CD8-positive, alpha-beta memory T cell (primary cell): ENCODE data around the gene ATAD3A. TPM values are rescaled to one million over a fixed set of nuclear protein-coding genes. Genes with fewer than 3 reads are reported as not detected.
A peak's percentile ranks its signal among the peaks of the same experiment; 100 is the strongest.

Source experiments
- CTCF ChIA-PET: fragments of 350-600 bp; sonication (Branson Sonifier 250); formaldehyde crosslinking; loops from one replicate; lab custom pipeline; 2021; ENCODE audit warnings: antibody characterized with exemption; lab: Charles Lee
- POLR2A ChIA-PET: fragments of 350-600 bp; sonication (Branson Sonifier 250); formaldehyde crosslinking; loops from one replicate; lab custom pipeline; 2021; ENCODE audit warnings: antibody characterized with exemption; lab: Charles Lee
- DNase-seq, 5 donors: peaks; one replicate each; pipeline versions ENCODE4 v3.0.0 to v3.0.0-alpha.2; 2020 to 2022; ENCODE audit warnings: mixed read lengths in 1 of 5
- H3K27ac ChIP-seq: one replicate; pipeline ENCODE4 v1.7.0; 2013; ENCODE audit warnings: low read depth, mild to moderate bottlenecking, low read length, moderate library complexity
- H3K27me3 ChIP-seq: 2 replicates; pipeline ENCODE4 v1.7.0; 2013; ENCODE audit warnings: low read length, mild to moderate bottlenecking; ENCODE audit not compliant: insufficient read depth, poor library complexity, severe bottlenecking
- H3K36me3 ChIP-seq: 2 replicates; pipeline ENCODE4 v1.7.0; 2013; ENCODE audit warnings: mild to moderate bottlenecking, low read length, moderate library complexity; ENCODE audit not compliant: insufficient read depth
- H3K4me1 ChIP-seq: 2 replicates; pipeline ENCODE4 v1.7.0; 2013; ENCODE audit warnings: mild to moderate bottlenecking, low read length, moderate library complexity; ENCODE audit not compliant: insufficient read depth
- H3K4me3 ChIP-seq: 2 replicates; pipeline ENCODE4 v1.7.0; 2013; ENCODE audit warnings: mild to moderate bottlenecking, low read length
- H3K9me3 ChIP-seq: 2 replicates; pipeline ENCODE4 v1.7.0; 2013; ENCODE audit warnings: mild to moderate bottlenecking, low read length
- H3K27ac Mint-ChIP-seq, 8 donors: one replicate each; pipeline ENCODE4 v1.8.0; 2020 to 2021; ENCODE audit warnings: mixed read lengths in 8 of 8, mild to moderate bottlenecking in 6 of 8, inconsistent platforms in 3 of 8, moderate library complexity in 3 of 8
- H3K27me3 Mint-ChIP-seq, 2 donors: one replicate each; pipeline ENCODE4 v1.8.0; 2020 to 2021; ENCODE audit warnings: mixed read lengths in 2 of 2, mild to moderate bottlenecking in 1 of 2, moderate library complexity in 1 of 2
- H3K36me3 Mint-ChIP-seq, 3 donors: one replicate each; pipeline ENCODE4 v1.8.0; 2020 to 2021; ENCODE audit warnings: mixed read lengths in 3 of 3, inconsistent platforms in 1 of 3, mild to moderate bottlenecking in 1 of 3
- H3K4me1 Mint-ChIP-seq, 3 donors: one replicate each; pipeline ENCODE4 v1.8.0; 2020 to 2021; ENCODE audit warnings: mixed read lengths in 3 of 3, inconsistent platforms in 1 of 3, mild to moderate bottlenecking in 1 of 3
- H3K4me3 Mint-ChIP-seq, 7 donors: one replicate each; pipeline ENCODE4 v1.8.0; 2020 to 2021; ENCODE audit warnings: mixed read lengths in 7 of 7, mild to moderate bottlenecking in 6 of 7, moderate library complexity in 4 of 7, inconsistent platforms in 2 of 7
- H3K9me3 Mint-ChIP-seq, 5 donors: one replicate each; pipeline ENCODE4 v1.8.0; 2020 to 2022; ENCODE audit warnings: mixed read lengths in 5 of 5, mild to moderate bottlenecking in 3 of 5, moderate library complexity in 2 of 5, inconsistent platforms in 1 of 5
- polyA plus RNA-seq: library from polyadenylated mRNA; unstranded; fragments of 300-500 nt; fragmentation: Illumina TruSeq; gene quantifications from one replicate; pipeline ENCODE4 v1.2.3, GENCODE V29; 2021
- total RNA-seq, 2 experiments: library from RNA; stranded (reverse); gene quantifications; one replicate each; pipeline ENCODE4 v1.2.3, GENCODE V29; 2021

Gene ATAD3A
- total and polyA plus RNA-seq, 3 experiments from 2014 or later = 16.0 to 98.7 (median 97.4) TPM

GRCh38 chr1:1536019-1536937, 24.3 kb downstream of the ATAD3A start:
- Mint-ChIP-seq H3K4me3 (peak overlapping the region in 1 of 7 donors; percentile 57), H3K27ac (no peak overlapping the region), H3K4me1 (peaks cover 0 to 5% (median 2%) of the 10 kb centered on the region in 3 donors), H3K9me3 (peaks cover 3 to 5% (median 4%) of the 10 kb centered on the region in 5 donors), H3K36me3 (peaks cover 4 to 6% (median 4%) of the 10 kb centered on the region in 3 donors), H3K27me3 (no peaks in the 10 kb centered on the region)
- POLR2A ChIA-PET = no interaction called here
- H3K4me1 ChIP-seq = no peaks in the 10 kb centered on the region
- CTCF ChIA-PET = no interaction called here
- no peaks in the 10 kb centered on the region for H3K9me3 ChIP-seq
- H3K36me3 ChIP-seq = no peaks in the 10 kb centered on the region
- no peaks in the 10 kb centered on the region for H3K27me3 ChIP-seq
- no peak overlapping the region for H3K27ac ChIP-seq
- no peak for DNase-seq
- H3K4me3 ChIP-seq = no peak overlapping the region

- peaks cover under 1 to 2% (median 2%) of the 10 kb centered on the region in 5 donors for H3K9me3 Mint-ChIP-seq
- H3K27ac ChIP-seq = no peak overlapping the region
- DNase-seq = no peak
- no peaks in the 10 kb centered on the region for H3K27me3 Mint-ChIP-seq
- no peaks in the 10 kb centered on the region for H3K27me3 ChIP-seq
- H3K36me3 ChIP-seq = no peaks in the 10 kb centered on the region
- H3K27ac Mint-ChIP-seq = no peak overlapping the region
- H3K4me3 ChIP-seq = no peak overlapping the region
- H3K4me1 ChIP-seq = no peaks in the 10 kb centered on the region
- H3K4me3 Mint-ChIP-seq = peak overlapping the region in 1 of 7 donors; percentile 57
- ChIA-PET CTCF (no interaction called here), POLR2A (no interaction called here)
- H3K9me3 ChIP-seq = no peaks in the 10 kb centered on the region
- peaks cover 2 to 9% (median 3%) of the 10 kb centered on the region in 3 donors for H3K36me3 Mint-ChIP-seq
- peaks cover 0 to 10% (median 2%) of the 10 kb centered on the region in 3 donors for H3K4me1 Mint-ChIP-seq
Measured at GRCh38 chr1:1536938-1537546, 25.1 kb downstream of the ATAD3A start.

- no peak overlapping the region for H3K27ac Mint-ChIP-seq
- Histone ChIP-seq H3K4me3 (no peak overlapping the region), H3K36me3 (no peaks in the 10 kb centered on the region), H3K27me3 (no peaks in the 10 kb centered on the region), H3K27ac (no peak overlapping the region), H3K9me3 (no peaks in the 10 kb centered on the region), H3K4me1 (no peaks in the 10 kb centered on the region)
- ChIA-PET POLR2A (no interaction called here), CTCF (no interaction called here)
- no peaks in the 10 kb centered on the region for H3K9me3 Mint-ChIP-seq
- no peak for DNase-seq
- H3K4me1 Mint-ChIP-seq = peaks cover 0 to 10% (median 2%) of the 10 kb centered on the region in 3 donors
- H3K27me3 Mint-ChIP-seq = no peaks in the 10 kb centered on the region
- peaks cover 0 to 10% (median 0%) of the 10 kb centered on the region in 3 donors for H3K36me3 Mint-ChIP-seq
- peak overlapping the region in 2 of 7 donors; percentile 8 to 15 for H3K4me3 Mint-ChIP-seq
Measured at GRCh38 chr1:1537626-1538250, 25.8 kb downstream of the ATAD3A start.

- Mint-ChIP-seq H3K4me1 (peaks cover 0 to 10% (median 2%) of the 10 kb centered on the region in 3 donors), H3K27me3 (no peaks in the 10 kb centered on the region), H3K9me3 (no peaks in the 10 kb centered on the region), H3K27ac (no peak overlapping the region), H3K4me3 (peak overlapping the region in 6 of 7 donors; percentile 16 to 68 (median 44)), H3K36me3 (peaks cover 0 to 13% (median 0%) of the 10 kb centered on the region in 3 donors)
- H3K27ac ChIP-seq = no peak overlapping the region
- CTCF ChIA-PET = no interaction called here
- POLR2A ChIA-PET = interaction anchor here (0.9 kb wide), 1 partner anchor 16 kb away, joined by 3 read pairs; no protein-coding TSS in a partner anchor
- no peaks in the 10 kb centered on the region for H3K27me3 ChIP-seq
- H3K4me1 ChIP-seq = no peaks in the 10 kb centered on the region
- H3K36me3 ChIP-seq = no peaks in the 10 kb centered on the region
- no peak overlapping the region for H3K4me3 ChIP-seq
- H3K9me3 ChIP-seq = no peaks in the 10 kb centered on the region
- DNase-seq = no peak
Measured at GRCh38 chr1:1538334-1538733, 26.4 kb downstream of the ATAD3A start.

- no peak overlapping the region for H3K27ac Mint-ChIP-seq
- peak overlapping the region in 5 of 7 donors; percentile 34 to 68 (median 41) for H3K4me3 Mint-ChIP-seq
- no peak overlapping the region for H3K4me3 ChIP-seq
- no peak for DNase-seq
- no peaks in the 10 kb centered on the region for H3K4me1 ChIP-seq
- no peaks in the 10 kb centered on the region for H3K27me3 Mint-ChIP-seq
- H3K9me3 ChIP-seq = no peaks in the 10 kb centered on the region
- H3K27me3 ChIP-seq = no peaks in the 10 kb centered on the region
- no peaks in the 10 kb centered on the region for H3K36me3 ChIP-seq
- no peak overlapping the region for H3K27ac ChIP-seq
- no peaks in the 10 kb centered on the region for H3K9me3 Mint-ChIP-seq
- ChIA-PET CTCF (no interaction called here), POLR2A (interaction anchor here (0.5 to 0.9 kb wide), 2 partner anchors 15 to 112 kb away, joined by 3 to 6 read pairs; no protein-coding TSS in a partner anchor)
- peaks cover 0 to 17% (median 0%) of the 10 kb centered on the region in 3 donors for H3K36me3 Mint-ChIP-seq
- peaks cover 0 to 10% (median 2%) of the 10 kb centered on the region in 3 donors for H3K4me1 Mint-ChIP-seq
Measured at GRCh38 chr1:1538989-1539309, 27.0 kb downstream of the ATAD3A start.

GRCh38 chr1:1539310-1540089, 27.5 kb downstream of the ATAD3A start:
- H3K4me3 ChIP-seq = no peak overlapping the region
- POLR2A ChIA-PET = interaction anchor here (0.5 kb wide), 2 partner anchors 64 to 111 kb away, joined by 3 to 6 read pairs; no protein-coding TSS in a partner anchor

GRCh38 chr1:1540090-1540817, 28.3 kb downstream of the ATAD3A start, which contains the start of gene TMEM240:
TSS of gene TMEM240 (minus strand) at chr1:1540624. CDS start at chr1:1540346, 278 bp downstream.
- peaks cover 0 to 10% (median 2%) of the 10 kb centered on the region in 3 donors for H3K4me1 Mint-ChIP-seq
- POLR2A ChIA-PET = interaction anchor here (0.5 kb wide), 1 partner anchor 64 kb away, joined by 3 read pairs; no protein-coding TSS in a partner anchor
- peak within 1 kb of the TSS; percentile 60 to 87 (median 67) for H3K4me3 Mint-ChIP-seq

More at GRCh38 chr1:1539310-1540089, 27.5 kb downstream of the ATAD3A start:
- Histone ChIP-seq H3K36me3 (no peaks in the 10 kb centered on the region), H3K9me3 (no peaks in the 10 kb centered on the region), H3K4me1 (no peaks in the 10 kb centered on the region), H3K27ac (no peak overlapping the region), H3K27me3 (no peaks in the 10 kb centered on the region)
- no peak for DNase-seq
- H3K36me3 Mint-ChIP-seq = peaks cover 0 to 18% (median 0%) of the 10 kb centered on the region in 3 donors
- no peaks in the 10 kb centered on the region for H3K27me3 Mint-ChIP-seq
- H3K27ac Mint-ChIP-seq = peak overlapping the region in 1 of 8 donors; percentile 66
- H3K9me3 Mint-ChIP-seq = no peaks in the 10 kb centered on the region
- peak overlapping the region in 6 of 7 donors; percentile 50 to 87 (median 68) for H3K4me3 Mint-ChIP-seq
- H3K4me1 Mint-ChIP-seq = peaks cover 0 to 10% (median 2%) of the 10 kb centered on the region in 3 donors
- CTCF ChIA-PET = no interaction called here

More at GRCh38 chr1:1540090-1540817, 28.3 kb downstream of the ATAD3A start, which contains the start of gene TMEM240:
- no peak within 1 kb of the TSS for H3K4me3 ChIP-seq
- no peaks in the 10 kb centered on the region for H3K36me3 ChIP-seq
- peak within 1 kb of the TSS in 2 of 8 donors; percentile 57 to 66 for H3K27ac Mint-ChIP-seq
- H3K4me1 ChIP-seq = no peaks in the 10 kb centered on the region
- peaks cover 0 to 22% (median 0%) of the 10 kb centered on the region in 3 donors for H3K36me3 Mint-ChIP-seq
- no peaks in the 10 kb centered on the region for H3K9me3 ChIP-seq
- no peak within 1 kb of the TSS for H3K27ac ChIP-seq
- no peaks in the 10 kb centered on the region for H3K27me3 ChIP-seq
- no peaks in the 10 kb centered on the region for H3K27me3 Mint-ChIP-seq
- DNase-seq = peak; percentile 13 to 67 (median 23)
- CTCF ChIA-PET = no interaction called here
- no peaks in the 10 kb centered on the region for H3K9me3 Mint-ChIP-seq
